Thyroid gland (tissue), 4 donors: Measurements from ENCODE around the gene POM121C. TPM values are rescaled to one million over a fixed set of nuclear protein-coding genes. Genes with fewer than 3 reads are reported as not detected.
"Not testable (repeated sequence)": the region's sequence is repeated elsewhere in the genome, so short reads cannot be mapped to it uniquely, and the experiment has no call there.

ENCODE experiments used
- DNase-seq, 2 donors: peaks; one replicate each; pipeline ENCODE4 v3.0.0-alpha.2; 2019
- H3K27ac ChIP-seq, 3 donors: fragments of 200-600 bp; sonication (generic); 1 replicate in 2 of 3; 2 replicates in 1 of 3; pipeline ENCODE4 v1.5.1; 2016 to 2019; ENCODE audit warnings: mild to moderate bottlenecking in 1 of 3, moderate library complexity in 1 of 3
- H3K27me3 ChIP-seq: fragments of 200-600 bp; sonication (generic); one replicate; pipeline ENCODE4 v1.5.1; 2019
- H3K36me3 ChIP-seq, 2 donors: fragments of 200-600 bp; sonication (generic); one replicate each; pipeline ENCODE4 v1.5.1; 2016 to 2019
- H3K4me1 ChIP-seq, 2 donors: fragments of 200-600 bp; sonication (generic); one replicate each; pipeline ENCODE4 v1.5.1; 2017 to 2019
- H3K4me3 ChIP-seq, 3 donors: fragments of 200-600 bp; sonication (generic); replicated peaks in 1 of 3; 1 replicate in 2 of 3; 2 replicates in 1 of 3; pipeline ENCODE4 v1.5.1; 2016; ENCODE audit warnings: mild to moderate bottlenecking in 1 of 3
- H3K9me3 ChIP-seq: fragments of 200-600 bp; sonication (generic); one replicate; pipeline ENCODE4 v1.5.1; 2017
- WGBS, 2 donors: methylation state at CpG; one replicate each; pipeline ENCODE4 v1.1.5; 2017; 5-methylcytosine and 5-hydroxymethylcytosine counted together
- intact Hi-C: fragments of 100-400 bp; cut with DNase I; formaldehyde crosslinking; loops from one replicate; pipeline ENCODE4 v1.15.1; 2023
- small RNA-seq: library from RNA; depleted of rRNA; stranded (forward); fragments of <200 nt; gene quantifications from one replicate; pipeline ENCODE3, GENCODE V24; 2016
- total RNA-seq, 4 donors: library from RNA; depleted of rRNA; stranded (reverse); fragments of >200 nt; gene quantifications; one replicate each; pipeline ENCODE4 v1.2.3, GENCODE V29; 2016

POM121C gene
- total RNA-seq, 4 donors from 2014 or later = 13.8 to 33.8 (median 25.8) TPM

DNA sequence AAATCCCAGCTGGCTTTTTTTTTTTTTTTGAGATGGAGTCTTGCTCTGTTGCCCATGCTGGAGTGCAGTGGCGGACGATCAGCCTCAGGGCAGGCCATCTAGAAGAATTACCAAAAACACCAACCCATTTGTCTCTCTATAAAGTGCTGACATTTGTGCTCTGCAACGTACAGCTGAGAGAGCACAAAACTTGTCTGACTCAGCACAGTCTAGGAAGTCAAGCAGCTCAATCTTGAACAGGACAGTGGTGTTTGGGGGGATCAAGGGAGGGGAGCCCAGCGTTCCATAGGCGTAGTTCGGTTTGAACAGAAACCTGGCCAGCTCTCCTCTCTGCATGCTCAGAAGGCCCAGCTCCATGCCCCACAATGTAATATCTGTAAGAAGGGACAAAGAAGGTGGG, 92.9 kb downstream of the POM121C start:
- DNase-seq, H3K27ac ChIP-seq, H3K9me3 ChIP-seq, H3K36me3 ChIP-seq, intact Hi-C loops, H3K4me3 ChIP-seq, H3K4me1 ChIP-seq, H3K27me3 ChIP-seq: not testable (repeated sequence)
- WGBS, 2 donors = no CpG with 5 or more reads among the region's 6 CpGs

DNA sequence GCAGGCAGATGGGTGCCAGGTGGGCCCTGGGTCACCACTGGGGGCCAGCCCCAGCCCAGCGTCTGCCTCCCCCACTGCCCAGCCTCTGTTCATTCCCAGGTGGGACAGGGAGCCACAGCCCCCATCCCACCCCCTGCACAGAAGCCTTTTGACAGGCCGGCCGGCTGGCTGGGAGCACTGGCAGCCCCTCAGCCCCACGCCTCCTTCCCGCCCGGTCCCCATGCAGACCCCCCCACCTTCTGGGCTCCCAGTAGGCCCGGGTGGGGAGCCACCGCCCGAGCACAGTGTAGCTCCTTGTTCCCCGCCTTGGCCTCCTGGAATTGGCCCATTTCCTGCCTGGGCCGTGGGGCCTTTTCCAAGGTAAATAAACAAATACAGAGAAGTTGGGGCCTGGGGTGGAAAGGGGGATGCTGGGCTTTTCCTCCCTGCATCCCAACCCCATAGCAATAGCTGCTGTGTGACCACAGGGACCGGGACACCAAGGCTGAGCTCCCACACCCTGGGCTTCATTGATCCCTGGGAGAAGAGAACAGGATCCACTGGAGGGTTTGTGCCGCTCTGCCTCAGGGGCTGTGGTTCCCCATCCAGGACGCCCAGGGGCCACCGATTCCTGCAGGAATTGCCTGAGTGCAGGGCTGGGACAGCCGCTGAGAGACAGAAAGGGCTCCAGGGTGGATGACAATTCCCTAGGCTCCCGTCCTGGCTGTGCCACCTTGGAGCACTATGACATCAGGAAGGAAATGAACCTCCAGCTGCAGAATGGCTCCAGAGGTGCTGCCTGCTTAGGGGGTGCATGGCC, 111.4 kb downstream of the POM121C start:
- WGBS, 2 donors = no CpG with 5 or more reads among the region's 17 CpGs
- H3K9me3 ChIP-seq, H3K27me3 ChIP-seq, H3K36me3 ChIP-seq, H3K4me1 ChIP-seq, intact Hi-C loops, H3K4me3 ChIP-seq, H3K27ac ChIP-seq, DNase-seq: not testable (repeated sequence)

DNA sequence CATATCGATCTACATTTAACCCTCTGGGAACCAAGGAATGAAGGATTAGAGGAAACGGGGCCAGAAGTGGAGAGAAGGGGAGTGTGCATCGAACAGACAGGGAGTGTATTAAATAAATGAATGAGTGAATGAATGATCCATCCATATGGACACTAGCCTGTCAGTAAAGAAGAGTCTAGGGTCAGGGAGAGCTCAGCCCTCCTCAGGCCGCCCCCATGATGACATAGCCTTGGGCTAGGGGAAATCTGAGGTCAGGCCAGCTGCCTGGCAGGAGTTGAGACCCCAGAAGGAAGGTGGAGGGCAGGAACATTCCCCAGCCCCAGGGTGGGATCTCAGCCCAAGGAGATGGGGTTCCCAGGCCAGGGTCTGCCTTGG, 112.0 kb downstream of the POM121C start:
- no CpG with 5 or more reads among the region's 4 CpGs for WGBS, 2 donors
- H3K9me3 ChIP-seq, intact Hi-C loops, DNase-seq, H3K4me1 ChIP-seq, H3K27ac ChIP-seq, H3K36me3 ChIP-seq, H3K4me3 ChIP-seq, H3K27me3 ChIP-seq: not testable (repeated sequence)

DNA sequence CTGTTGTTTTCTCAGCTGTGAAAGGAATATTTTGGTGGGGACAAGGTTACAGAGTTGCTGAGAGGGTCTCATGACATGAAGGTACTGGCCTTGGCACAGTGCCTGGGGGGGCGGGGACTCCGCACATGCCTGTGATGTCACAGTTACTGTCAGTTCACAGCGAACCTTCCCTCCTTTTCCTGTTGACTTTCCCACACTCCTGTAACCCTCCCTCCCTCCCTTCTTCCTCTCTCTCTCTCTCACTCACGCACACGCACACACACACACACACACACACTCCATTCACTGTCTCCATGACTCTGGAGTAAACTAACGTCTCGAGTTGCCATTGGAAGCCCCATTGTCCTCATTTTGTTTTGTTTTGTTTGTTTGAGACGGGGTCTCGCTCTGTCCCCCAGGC, 118.8 kb downstream of the POM121C start:
- DNase-seq, H3K27ac ChIP-seq, H3K4me3 ChIP-seq, H3K4me1 ChIP-seq, H3K36me3 ChIP-seq, intact Hi-C loops, H3K27me3 ChIP-seq, H3K9me3 ChIP-seq: not testable (repeated sequence)
- 69% methylated on average over 7 of the region's 9 CpGs; no CpG with 5 or more reads in 1 of the 2 donors for WGBS, 2 donors

Small RNA genes within 50 kb of the gene (small RNA-seq; reads per million reads assigned to genes)
- not detected for gene AC211429.1
- gene RF00019 = not detected

Other genes starting within 250 kb of the POM121C start
- 1 to 10 TPM; 1.5 to 5.8 (median 3.6) TPM for gene TRIM73, start 90.7 kb downstream of the POM121C start, total RNA-seq
- gene SPDYE5, start 6.0 kb upstream of the POM121C start, total RNA-seq = under 1 TPM in 1 of 4 donors, not detected in 3; 0.45 TPM